ENCODE results near the gene ACP7.
"Not testable (repeated sequence)": the region's sequence is repeated elsewhere in the genome, so short reads cannot be mapped to it uniquely, and the experiment has no call there.

The ACP7 gene

DNA sequence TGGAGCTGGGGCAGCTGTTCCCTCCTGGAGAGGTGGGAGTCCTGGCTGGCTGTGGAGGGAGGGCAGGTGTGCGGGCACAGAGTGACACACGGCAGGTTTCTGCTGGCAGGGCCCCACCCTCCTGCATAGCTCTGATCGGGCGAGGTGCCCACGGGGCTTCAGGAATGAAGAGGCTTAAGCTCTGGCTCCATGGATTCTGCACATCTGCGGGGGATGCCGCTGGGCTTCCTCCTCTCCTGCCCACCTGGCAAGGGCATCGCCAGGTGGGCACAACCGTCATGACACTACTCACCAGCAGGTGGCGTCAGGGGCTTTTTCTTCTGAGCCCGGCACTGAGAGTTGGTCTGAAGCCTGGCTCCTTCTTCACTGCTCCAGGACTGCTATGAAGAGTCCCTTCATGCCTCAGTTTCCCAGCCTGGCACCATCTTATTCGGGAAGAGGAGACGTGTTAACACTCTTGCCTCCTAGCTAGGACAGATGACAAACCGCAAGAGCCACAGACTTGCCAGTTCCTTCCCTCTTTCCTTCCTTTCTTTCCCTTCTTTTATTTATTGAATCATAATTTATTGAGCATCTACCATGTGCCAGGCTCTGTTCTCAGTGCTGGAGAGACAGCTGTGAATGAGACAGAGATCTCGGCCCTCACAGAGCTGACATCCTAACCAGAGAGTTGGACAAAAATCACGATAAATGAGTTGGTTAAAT is 26.2 kb downstream of the ACP7 start:
- DNase-seq: peak; percentile 54

DNA sequence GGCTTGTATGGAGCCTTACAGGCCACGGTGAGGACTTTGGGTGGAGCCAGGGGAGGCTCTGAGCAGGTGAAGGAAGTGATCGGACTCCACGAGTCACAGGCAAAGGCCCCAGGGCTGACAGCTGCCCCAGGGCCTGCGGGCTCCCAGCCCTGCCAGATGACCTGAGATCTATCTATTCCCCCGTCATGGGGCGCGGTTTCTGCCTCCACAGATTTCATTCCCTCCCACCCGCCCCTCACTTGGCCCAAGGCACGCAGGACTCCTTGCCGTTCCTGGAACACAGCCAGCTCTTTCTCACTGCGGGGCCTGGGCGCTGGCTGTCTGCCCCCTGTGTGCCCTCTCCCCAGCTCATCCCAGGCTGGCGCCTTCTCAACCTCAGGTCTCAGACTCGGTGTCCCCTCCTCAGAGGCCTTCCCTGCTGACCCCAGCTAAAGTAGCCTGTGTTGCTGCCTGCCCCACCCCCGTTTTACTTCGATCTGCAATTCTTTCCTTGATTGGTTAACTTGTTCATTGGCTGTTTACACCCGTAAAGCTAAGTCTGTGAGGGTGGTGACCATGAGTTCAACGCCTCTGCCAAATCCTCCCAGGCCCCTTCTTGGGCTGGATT is 27.5 kb downstream of the ACP7 start:
- DNase-seq: no peak

- DNase-seq: no peak
Observed at GRCh38 chr19:39112338-39112890, 28.2 kb downstream of the ACP7 start.

DNA sequence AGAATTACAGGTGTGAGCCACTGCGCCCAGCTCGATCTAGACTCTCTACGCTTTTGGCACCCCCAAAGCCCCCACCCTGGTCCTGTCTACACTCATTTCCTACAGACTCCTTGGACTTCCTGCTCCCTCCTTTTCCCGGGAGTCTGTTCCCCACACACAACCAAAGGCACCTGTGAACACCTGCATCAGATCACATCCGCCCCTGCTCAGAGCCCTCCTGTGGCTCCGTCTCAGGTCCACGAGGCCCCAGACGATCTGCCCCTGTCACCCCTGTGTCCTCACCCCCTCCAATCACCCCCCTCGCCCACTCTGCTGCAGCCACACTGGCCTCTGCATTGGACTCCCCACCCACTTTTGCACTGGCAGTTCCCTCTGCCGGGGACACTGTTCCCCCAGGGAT is 29.0 kb downstream of the ACP7 start:
- no peak for DNase-seq

- no peak for DNase-seq
Observed at GRCh38 chr19:39115105-39115847, 31.1 kb downstream of the ACP7 start.

- DNase-seq: not testable (repeated sequence)
Observed at GRCh38 chr19:39117023-39117422, 32.9 kb downstream of the ACP7 start.

DNA sequence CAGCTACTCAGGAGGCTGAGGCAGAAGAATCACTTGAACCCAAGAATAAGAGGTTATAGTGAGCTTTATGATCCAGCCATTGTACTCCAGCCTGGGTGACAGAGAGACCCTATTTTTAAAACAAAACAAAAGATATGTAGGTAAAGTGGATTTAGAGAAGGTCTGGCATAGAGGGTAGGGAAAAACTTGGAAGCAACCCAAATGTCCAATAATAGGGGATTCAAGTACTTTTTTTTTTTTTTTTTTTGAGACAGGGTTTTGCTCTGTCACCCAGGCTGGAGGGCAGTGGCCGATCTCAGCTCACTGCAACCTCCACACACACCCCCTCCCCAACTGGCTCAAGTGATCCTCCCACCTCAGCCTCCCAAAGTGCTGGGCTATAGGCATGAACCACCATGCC is 35.7 kb downstream of the ACP7 start:
- DNase-seq: no peak

DNA sequence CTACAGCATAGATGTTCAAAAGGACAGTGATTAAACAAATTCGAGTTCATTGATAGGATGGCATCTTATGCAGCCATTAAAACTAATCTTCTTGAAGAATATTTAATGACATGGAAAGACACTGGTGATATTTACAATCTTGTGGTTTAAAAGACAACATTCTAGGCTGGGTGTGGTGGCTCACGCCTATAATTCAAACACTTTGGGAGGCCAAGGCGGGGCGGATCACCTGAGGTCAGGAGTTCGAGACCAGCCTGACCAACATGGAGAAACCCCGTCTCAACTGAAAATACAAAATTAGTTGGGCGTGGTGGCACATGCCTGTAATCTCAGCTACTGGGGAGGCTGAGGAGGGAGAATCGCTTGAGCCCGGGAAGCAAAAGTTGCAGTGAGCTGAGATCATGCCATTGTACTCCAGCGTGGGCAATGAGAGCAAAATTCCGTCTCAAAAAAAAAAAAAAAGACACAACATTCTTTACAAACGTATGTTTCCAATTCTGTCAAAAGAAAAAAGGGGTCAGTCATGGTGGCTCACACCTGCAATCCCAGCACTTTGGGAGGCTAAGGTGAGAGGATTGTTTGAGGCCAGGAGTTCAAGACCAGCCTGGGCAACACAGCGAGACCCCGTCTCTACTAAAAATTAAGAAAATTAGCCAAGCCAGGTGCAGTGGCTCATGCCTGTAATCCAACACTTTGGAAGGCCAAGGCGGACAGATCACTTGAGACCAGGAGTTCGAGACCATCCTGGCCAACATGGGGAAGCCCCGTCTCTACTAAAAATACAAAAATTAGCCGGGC is 39.0 kb downstream of the ACP7 start:
- DNase-seq: no peak

GRCh38 chr19:39124136-39124764 is 40.1 kb downstream of the ACP7 start:
- no peak for DNase-seq

DNA sequence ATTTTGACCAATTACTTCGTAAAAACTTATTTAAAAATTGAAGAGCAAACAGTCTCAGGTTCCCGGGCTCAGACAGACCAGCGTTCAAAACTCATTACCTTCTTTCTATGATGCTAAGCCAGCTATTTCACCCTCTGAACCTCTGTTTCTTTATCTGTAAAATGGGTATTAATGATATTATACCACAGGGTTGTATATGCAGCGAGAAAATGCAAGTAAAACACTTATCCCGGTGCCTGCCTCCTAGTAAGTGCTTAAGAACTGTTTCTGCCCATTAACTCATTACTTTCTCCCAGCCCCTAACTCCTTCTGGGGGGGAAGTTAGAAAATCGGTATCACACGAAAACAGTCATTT is 41.0 kb downstream of the ACP7 start:
- no peak for DNase-seq

DNA sequence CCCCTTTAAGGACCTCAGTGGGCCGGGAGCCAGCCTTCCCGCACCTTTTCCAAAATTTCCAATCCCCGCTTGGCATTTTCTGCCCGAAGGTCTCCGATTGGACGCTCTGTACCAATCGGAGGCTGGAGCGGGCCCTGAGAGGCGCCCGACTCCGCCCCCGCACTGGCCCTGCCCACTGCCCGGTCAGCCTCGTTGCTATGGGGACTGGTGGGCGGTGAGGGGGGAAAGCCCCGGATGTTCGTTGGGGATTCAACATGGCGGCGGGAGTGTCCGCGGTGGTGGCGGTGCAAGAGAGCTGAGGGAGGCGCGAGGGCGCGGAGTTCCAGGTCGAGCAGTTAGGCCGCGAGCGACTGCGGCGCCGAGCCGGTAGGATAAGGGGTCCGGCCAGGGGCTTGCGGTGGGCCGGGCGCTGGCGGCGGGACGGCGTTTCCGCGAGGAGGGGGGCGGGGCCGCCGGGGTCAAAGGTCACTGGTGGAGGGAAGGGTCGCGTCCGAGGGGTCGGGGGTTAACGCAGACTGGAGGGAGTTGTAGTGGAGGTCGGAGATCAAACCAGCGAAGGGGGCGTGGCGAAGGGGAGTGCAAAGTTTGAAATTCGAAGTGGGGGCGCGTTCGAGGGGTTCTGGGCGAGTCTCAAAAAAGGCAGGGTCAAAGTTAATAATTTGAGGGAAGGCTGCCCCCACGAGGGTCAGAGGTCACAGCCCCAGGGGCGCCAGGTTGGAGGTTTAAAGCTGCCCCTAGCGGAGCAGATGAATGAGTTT is 41.6 kb downstream of the ACP7 start, which contains the start of gene PAK4:
PAK4 (plus strand) TSS at position 233 of the 758 bp plus-strand sequence. CDS start 43,768 bp downstream, outside the sequence.
- DNase-seq: peak; percentile 93

DNA sequence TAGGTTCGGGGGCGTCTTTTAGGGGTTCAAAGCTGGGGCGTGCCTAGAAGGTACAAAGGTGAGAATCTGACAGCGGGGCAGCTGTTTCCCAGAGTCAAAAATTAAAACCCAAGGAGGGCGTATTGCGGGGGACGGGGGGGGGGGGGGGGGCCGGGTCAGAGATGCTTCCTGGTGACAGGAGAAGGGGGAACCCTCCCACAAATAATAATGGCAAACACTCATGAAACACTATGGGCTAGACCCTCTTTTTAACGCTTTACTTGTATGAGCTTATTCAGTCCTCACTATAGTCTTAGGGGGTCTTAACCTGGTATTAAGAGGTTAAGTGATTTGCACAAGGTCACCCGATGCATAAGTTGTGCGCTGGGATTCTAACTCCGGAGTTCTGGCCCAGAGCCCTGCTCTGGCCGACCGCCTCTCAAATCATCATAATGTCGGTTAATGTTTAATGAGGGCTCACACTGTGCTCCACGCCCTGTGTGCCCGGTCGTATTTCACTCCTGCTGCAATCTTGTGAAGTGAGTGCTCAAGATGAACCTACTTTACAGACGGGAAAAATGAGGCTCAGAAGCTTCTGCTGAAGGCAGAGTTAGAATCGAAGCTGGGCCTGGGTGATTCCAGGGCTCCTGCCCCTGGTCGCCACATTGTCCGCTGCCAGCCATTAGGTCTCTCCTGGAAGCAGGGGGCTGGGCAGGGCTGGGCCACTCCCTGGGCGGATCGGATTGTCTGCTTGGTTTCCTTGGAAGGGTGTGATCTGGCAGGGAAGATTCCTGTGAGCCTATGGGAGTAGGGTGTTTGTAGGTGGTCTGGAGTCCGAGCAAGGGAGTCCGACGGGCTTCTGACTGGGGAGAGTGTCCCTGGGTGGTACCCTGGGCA is 42.4 kb downstream of the ACP7 start:
- DNase-seq: no peak

- no peak for DNase-seq
Observed at GRCh38 chr19:39127812-39128515, 43.8 kb downstream of the ACP7 start.

DNA sequence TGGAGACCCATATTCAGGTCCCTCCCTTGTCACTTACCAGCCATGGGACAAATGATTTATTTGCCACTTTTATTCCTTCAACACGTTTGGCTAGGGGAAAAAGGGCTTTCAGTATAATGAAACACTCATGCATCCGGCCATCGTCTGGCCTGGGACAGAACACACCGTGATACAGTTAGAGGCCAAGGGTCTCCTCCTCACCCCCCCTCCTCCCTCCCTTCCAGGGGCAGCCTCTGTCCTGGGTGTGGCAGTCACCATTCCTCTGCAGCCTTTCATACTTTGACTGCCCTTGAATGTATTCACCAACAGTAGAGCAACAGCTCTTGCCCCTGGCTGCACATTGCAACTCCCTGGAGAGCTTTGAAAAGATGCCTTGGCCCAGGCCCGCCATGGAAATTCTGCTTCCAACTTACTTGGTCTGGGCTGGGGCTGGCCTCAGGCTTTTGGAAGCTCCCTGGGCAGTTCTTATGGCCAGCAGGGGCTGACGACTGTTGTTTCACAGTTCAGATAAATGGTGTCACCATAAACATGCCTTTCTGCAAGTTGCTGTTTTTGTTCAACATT is 44.4 kb downstream of the ACP7 start:
- no peak for DNase-seq

GRCh38 chr19:39129116-39129515 is 44.9 kb downstream of the ACP7 start:
- no peak for DNase-seq

GRCh38 chr19:39130337-39131254 is 46.4 kb downstream of the ACP7 start:
- no peak for DNase-seq

- DNase-seq: no peak
Observed at GRCh38 chr19:39131255-39131755, 47.1 kb downstream of the ACP7 start.

DNA sequence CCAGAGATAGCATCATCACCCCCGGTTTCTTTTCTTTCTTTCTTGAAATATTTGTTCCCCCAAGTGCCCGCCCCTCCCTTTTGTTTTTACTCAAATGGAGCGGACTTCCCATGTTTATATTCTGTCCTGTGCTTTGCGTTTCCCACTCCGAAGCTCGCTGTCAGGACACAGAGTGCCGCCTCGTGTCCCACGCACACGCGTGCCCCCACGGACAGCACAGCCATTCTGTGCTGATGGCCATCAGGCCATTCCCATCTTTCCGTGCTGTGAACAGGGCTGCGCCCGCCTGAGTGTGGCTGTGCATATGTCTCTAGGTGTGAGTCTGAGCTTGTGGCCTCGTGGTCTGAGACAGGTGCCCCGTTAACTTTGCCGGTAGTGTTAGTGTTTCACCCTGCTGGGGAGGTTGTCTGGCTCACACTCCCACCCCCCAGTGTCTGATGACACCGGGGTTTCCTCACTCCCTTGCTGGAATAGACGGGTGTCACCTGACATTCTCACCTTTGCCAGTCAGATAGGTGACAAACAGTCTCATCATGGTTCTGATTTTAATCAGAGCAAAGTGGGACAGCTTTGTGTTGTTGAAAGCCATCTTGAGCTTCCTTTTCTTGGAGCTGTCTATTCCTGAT is 48.3 kb downstream of the ACP7 start:
- DNase-seq: no peak
